Measurements from ENCODE around the gene RAB36. TPM values are rescaled to one million over a fixed set of nuclear protein-coding genes. Genes with fewer than 3 reads are reported as not detected.
A peak's percentile ranks its signal among the peaks of the same experiment; 100 is the strongest.

RAB36 gene
- total and polyA plus RNA-seq, 9 of the 15 experiments (the other 6 are each of a cell fraction or from before 2014, with no cell fraction given): 0.04 to 0.50 (median 0.08) TPM; not detected in 3

DNA sequence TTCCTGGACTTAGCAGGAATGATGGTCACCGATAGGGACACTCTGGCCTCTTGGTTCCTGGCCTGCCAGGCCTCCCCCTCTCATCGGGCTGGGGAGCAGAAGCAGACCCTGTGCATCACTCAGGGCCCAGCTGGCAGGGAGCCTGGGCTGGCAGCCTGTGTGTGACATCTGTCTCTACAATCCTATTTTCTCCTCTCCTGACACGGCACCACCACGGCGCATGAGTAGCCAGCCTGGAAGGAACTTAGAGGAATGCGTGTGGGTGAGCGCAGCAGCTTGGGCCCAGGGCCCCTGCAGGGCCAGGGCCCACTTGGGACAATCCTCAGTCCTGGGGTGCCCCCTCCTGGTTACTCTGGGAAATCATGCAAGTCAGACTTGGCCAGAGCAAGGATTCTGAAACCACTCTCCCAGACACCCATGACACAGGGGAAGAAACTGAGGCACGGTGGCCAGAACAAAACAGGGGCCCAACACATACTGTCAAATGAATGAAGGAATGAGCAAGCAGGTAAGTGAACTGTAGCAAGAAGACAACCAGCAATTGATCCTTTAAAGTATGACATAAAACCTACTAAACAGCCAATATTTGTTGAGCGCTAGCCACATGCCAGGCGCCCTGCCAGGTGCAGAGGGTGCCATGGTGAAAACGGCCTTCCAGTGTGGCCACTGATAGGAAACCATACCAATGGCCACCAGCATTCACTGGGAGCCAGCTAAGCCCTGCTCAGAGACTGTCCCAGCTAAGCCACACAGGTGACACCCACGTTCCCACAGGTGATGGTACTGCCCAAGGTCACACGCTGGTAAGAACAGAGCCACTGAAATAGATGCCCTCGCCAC lies 16.8 kb upstream of the RAB36 start (continued):
- TF ChIP-seq BACH1 (tag; IDR thresholded peaks at IDR 0.05) (no peak), ZEB2 (IDR thresholded peaks at IDR 0.05) (no peak), NCOR1 (IDR thresholded peaks at IDR 0.05) (no peak), SP1 (CRISPR knock-in tag; IDR thresholded peaks at IDR 0.05) (no peak), HNRNPUL1 (IDR thresholded peaks at IDR 0.05; ENCODE audit: low read length) (no peak), ZNF274 (IDR thresholded peaks at IDR 0.05; ENCODE audit: borderline replicate concordance, low read depth, low read length) (no peak), THRA (IDR thresholded peaks at IDR 0.05) (no peak), ZBTB2 (IDR thresholded peaks at IDR 0.05) (no peak), ZNF589 (CRISPR knock-in tag; IDR thresholded peaks at IDR 0.05; ENCODE audit: low read depth) (no peak), CCNT2 (IDR thresholded peaks at IDR 0.05; ENCODE audit: borderline replicate concordance, extremely low read depth, insufficient read length, low read depth, low read length) (no peak), SMARCC2 (IDR thresholded peaks at IDR 0.05; ENCODE audit: low read depth) (no peak), ZNF511 (CRISPR knock-in tag; IDR thresholded peaks at IDR 0.05) (no peak), NFE2L1 (tag; IDR thresholded peaks at IDR 0.05; ENCODE audit: borderline replicate concordance, low read depth) (no peak), STAT6 (CRISPR knock-in tag; IDR thresholded peaks at IDR 0.05) (peak; percentile 93), HMG20A (CRISPR knock-in tag; conservative IDR thresholded peaks at IDR 0.05) (no peak), NEUROD1 (IDR thresholded peaks at IDR 0.05; ENCODE audit: borderline replicate concordance, low read depth, low read length, partially characterized antibody) (peak; percentile 26), E2F4 (CRISPR knock-in tag; IDR thresholded peaks at IDR 0.05; ENCODE audit: low read depth) (no peak)
- TF ChIP-seq, protein P1, sequence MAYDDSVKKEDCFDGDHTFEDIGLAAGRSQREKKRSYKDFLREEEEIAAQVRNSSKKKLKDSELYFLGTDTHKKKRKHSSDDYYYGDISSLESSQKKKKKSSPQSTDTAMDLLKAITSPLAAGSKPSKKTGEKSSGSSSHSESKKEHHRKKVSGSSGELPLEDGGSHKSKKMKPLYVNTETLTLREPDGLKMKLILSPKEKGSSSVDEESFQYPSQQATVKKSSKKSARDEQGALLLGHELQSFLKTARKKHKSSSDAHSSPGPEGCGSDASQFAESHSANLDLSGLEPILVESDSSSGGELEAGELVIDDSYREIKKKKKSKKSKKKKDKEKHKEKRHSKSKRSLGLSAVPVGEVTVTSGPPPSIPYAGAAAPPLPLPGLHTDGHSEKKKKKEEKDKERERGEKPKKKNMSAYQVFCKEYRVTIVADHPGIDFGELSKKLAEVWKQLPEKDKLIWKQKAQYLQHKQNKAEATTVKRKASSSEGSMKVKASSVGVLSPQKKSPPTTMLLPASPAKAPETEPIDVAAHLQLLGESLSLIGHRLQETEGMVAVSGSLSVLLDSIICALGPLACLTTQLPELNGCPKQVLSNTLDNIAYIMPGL (CRISPR knock-in tag; IDR thresholded peaks at IDR 0.05): no peak; the same call in 1 of the 2 replicates

Data from K562 (cell line).